GM21737 (cell line): Measurements from ENCODE around the gene CDH13.

Experiments used
- ATAC-seq: cut with Tn5 transposase; IDR thresholded peaks from one replicate; pipeline ENCODE4 v1.9.1; 2021; ENCODE audit warnings: mild to moderate bottlenecking, moderate library complexity; ENCODE audit not compliant: unreplicated experiment

CDH13 gene

GRCh38 chr16:82735673-82736091 is 108.9 kb downstream of the CDH13 start:
- ATAC-seq: no peak

GRCh38 chr16:82736224-82736623 is 109.5 kb downstream of the CDH13 start:
- no peak for ATAC-seq

GRCh38 chr16:82738699-82739098 is 111.9 kb downstream of the CDH13 start:
- ATAC-seq: no peak

GRCh38 chr16:82741073-82741615 is 114.4 kb downstream of the CDH13 start:
- no peak for ATAC-seq

- no peak for ATAC-seq
Observed at GRCh38 chr16:82744958-82745357, 118.2 kb downstream of the CDH13 start.

GRCh38 chr16:82748026-82748425 is 121.3 kb downstream of the CDH13 start:
- ATAC-seq: no peak

- ATAC-seq: no peak
Observed at GRCh38 chr16:82750068-82750467, 123.3 kb downstream of the CDH13 start.

- ATAC-seq: no peak
Observed at GRCh38 chr16:82751020-82751419, 124.3 kb downstream of the CDH13 start.

GRCh38 chr16:82752172-82752571 is 125.4 kb downstream of the CDH13 start:
- no peak for ATAC-seq

- ATAC-seq: no peak
Observed at GRCh38 chr16:82753821-82754220, 127.1 kb downstream of the CDH13 start.

GRCh38 chr16:82754716-82755513 is 128.1 kb downstream of the CDH13 start:
- ATAC-seq: no peak

GRCh38 chr16:82755570-82756282 is 129.0 kb downstream of the CDH13 start:
- ATAC-seq: no peak

- ATAC-seq: no peak
Observed at GRCh38 chr16:82756283-82756599, 129.5 kb downstream of the CDH13 start.

GRCh38 chr16:82758406-82758805 is 131.6 kb downstream of the CDH13 start:
- ATAC-seq: no peak

GRCh38 chr16:82758904-82759303 is 132.1 kb downstream of the CDH13 start:
- ATAC-seq: no peak

- ATAC-seq: no peak
Observed at GRCh38 chr16:82761236-82761635, 134.5 kb downstream of the CDH13 start.

GRCh38 chr16:82761858-82762257 is 135.1 kb downstream of the CDH13 start:
- ATAC-seq: no peak

GRCh38 chr16:82763371-82763770 is 136.6 kb downstream of the CDH13 start:
- ATAC-seq: no peak

GRCh38 chr16:82767198-82767597 is 140.4 kb downstream of the CDH13 start:
- ATAC-seq: no peak

- no peak for ATAC-seq
Observed at GRCh38 chr16:82767808-82768207, 141.0 kb downstream of the CDH13 start.

GRCh38 chr16:82769845-82770244 is 143.1 kb downstream of the CDH13 start:
- no peak for ATAC-seq

- no peak for ATAC-seq
Observed at GRCh38 chr16:82772215-82772614, 145.4 kb downstream of the CDH13 start.
